ENCODE results near the gene HOXA4.

HOXA4 gene

GRCh38 chr7:27130540-27131389 is at the start of gene HOXA4:
Gene HOXA4, minus strand, starts transcription at chr7:27130757. Its CDS starts 24 bp downstream, at chr7:27130733.
- no peak for DNase-seq (ENCODE audit: low read depth)

GRCh38 chr7:27179503-27180430 is 49.2 kb upstream of the HOXA4 start:
- DNase-seq (ENCODE audit: low read depth): no peak

DNA sequence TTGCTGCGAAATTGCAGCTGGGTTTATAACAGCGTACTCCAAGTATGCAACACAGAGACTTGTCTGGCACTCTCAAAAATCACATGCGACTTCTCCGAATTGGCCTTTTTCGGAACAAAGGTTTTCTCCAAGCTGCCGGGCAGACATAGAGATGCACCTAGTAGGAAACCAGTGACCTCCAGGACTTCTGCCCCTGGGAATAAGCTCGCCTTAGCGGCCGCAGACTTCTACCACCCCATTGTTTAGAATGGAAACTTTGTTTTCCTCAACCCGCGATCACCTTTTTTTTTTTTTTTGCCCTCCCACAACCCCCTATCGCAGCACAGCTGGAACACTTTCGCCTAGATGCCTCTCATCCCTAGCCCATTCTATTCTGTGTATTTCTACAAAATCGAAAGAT is 48.5 kb upstream of the HOXA4 start:
- DNase-seq (ENCODE audit: low read depth): no peak

- DNase-seq (ENCODE audit: low read depth): no peak
Observed at GRCh38 chr7:27178366-27178765, 47.8 kb upstream of the HOXA4 start.

GRCh38 chr7:27177795-27178320 is 47.3 kb upstream of the HOXA4 start:
- no peak for DNase-seq (ENCODE audit: low read depth)

GRCh38 chr7:27176962-27177794 is 46.6 kb upstream of the HOXA4 start:
- DNase-seq (ENCODE audit: low read depth): no peak

- no peak for DNase-seq (ENCODE audit: low read depth)
Observed at GRCh38 chr7:27176524-27176845, 45.9 kb upstream of the HOXA4 start.

GRCh38 chr7:27175626-27176523 is 45.3 kb upstream of the HOXA4 start:
- no peak for DNase-seq (ENCODE audit: low read depth)

DNA sequence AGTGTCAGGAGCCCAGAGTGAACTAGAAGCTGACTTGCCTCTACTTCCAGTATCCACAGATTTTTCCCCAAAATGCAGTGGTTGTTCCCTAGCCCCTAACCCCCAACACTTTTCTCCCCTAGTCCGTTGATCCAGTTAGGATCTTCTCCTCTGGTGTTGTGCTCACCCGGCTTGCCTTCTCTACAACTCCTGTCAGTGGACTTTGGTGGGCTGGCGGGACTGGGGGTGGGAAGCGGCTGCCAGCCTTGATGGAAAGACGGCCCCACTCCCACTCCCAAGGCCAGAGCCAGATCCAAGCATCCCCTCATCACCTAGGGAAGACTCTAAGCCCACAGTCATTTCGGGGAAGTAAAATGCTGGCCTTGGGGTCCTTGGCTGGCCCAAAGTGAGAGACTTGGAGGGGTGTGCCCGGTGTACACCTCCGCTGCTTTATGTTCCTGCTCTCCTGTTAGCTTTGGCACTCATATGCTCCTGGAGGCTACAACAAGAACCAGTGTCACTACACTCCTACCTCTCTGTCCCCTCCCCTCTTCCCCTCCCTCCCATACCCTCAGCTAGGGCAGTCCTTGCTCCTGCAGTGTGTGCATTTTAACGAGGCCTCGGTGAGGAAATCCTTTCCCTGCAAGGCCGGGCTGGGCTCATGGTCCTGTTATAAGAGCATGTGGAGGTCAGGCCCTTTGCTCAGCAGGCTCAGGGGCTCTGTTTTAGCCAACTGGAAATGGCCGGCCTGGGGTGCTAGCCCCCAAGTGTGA is 44.5 kb upstream of the HOXA4 start:
- no peak for DNase-seq (ENCODE audit: low read depth)

GRCh38 chr7:27173956-27174873 is 43.7 kb upstream of the HOXA4 start, which contains the start of gene HOXA10:
Gene HOXA10, minus strand, starts transcription at chr7:27174320. Its CDS starts 14 bp downstream, at chr7:27174306.
- DNase-seq (ENCODE audit: low read depth): no peak

GRCh38 chr7:27173511-27173955 is 43.0 kb upstream of the HOXA4 start:
- no peak for DNase-seq (ENCODE audit: low read depth)

GRCh38 chr7:27172823-27173510 is 42.4 kb upstream of the HOXA4 start:
- no peak for DNase-seq (ENCODE audit: low read depth)

GRCh38 chr7:27172315-27172774 is 41.8 kb upstream of the HOXA4 start:
- no peak for DNase-seq (ENCODE audit: low read depth)

- no peak for DNase-seq (ENCODE audit: low read depth)
Observed at GRCh38 chr7:27171637-27172314, 41.2 kb upstream of the HOXA4 start.

- no peak for DNase-seq (ENCODE audit: low read depth)
Observed at GRCh38 chr7:27171325-27171636, 40.7 kb upstream of the HOXA4 start.

- no peak for DNase-seq (ENCODE audit: low read depth)
Observed at GRCh38 chr7:27170426-27171324, 40.1 kb upstream of the HOXA4 start.
